ENCODE results near the gene TEX48. TPM values are rescaled to one million over a fixed set of nuclear protein-coding genes. Genes with fewer than 3 reads are reported as not detected.

The TEX48 gene
- total and polyA plus RNA-seq, 10 of the 15 experiments (the other 5 are each of a cell fraction or from before 2014, with no cell fraction given): not detected

DNA sequence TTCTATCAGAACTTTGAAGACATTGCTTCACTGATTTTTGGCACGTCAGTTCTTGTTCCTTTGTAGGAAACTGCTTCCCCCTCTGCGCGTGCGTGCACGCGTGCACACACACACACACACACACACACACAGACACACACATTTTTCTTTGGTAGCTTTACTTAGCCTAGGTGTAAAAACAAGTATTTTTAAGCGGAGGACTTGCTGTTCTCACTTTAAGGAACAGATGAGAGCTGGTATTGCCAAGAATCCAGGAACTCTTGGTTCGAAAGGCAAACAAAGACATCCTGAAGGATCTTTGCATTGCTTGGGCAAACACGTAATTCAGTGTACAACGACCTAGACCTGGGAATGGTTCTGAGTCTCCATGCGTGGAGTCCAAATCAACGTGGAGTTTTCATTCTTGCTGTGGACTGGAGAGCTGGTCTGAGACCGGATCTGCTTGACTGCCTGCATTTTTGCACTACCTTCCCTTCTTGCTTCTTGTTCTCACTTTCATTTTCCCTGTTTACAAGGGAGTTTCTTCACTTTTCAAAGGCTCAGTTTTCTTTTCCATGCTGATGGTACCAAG is 62.7 kb downstream of the TEX48 start (continued):
- TF ChIP-seq, protein P1, sequence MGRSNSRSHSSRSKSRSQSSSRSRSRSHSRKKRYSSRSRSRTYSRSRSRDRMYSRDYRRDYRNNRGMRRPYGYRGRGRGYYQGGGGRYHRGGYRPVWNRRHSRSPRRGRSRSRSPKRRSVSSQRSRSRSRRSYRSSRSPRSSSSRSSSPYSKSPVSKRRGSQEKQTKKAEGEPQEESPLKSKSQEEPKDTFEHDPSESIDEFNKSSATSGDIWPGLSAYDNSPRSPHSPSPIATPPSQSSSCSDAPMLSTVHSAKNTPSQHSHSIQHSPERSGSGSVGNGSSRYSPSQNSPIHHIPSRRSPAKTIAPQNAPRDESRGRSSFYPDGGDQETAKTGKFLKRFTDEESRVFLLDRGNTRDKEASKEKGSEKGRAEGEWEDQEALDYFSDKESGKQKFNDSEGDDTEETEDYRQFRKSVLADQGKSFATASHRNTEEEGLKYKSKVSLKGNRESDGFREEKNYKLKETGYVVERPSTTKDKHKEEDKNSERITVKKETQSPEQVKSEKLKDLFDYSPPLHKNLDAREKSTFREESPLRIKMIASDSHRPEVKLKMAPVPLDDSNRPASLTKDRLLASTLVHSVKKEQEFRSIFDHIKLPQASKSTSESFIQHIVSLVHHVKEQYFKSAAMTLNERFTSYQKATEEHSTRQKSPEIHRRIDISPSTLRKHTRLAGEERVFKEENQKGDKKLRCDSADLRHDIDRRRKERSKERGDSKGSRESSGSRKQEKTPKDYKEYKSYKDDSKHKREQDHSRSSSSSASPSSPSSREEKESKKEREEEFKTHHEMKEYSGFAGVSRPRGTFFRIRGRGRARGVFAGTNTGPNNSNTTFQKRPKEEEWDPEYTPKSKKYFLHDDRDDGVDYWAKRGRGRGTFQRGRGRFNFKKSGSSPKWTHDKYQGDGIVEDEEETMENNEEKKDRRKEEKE (IDR thresholded peaks at IDR 0.05): no peak
- TF ChIP-seq RB1 (IDR thresholded peaks at IDR 0.05; ENCODE audit: borderline replicate concordance): no peak
- TF ChIP-seq, protein P2, sequence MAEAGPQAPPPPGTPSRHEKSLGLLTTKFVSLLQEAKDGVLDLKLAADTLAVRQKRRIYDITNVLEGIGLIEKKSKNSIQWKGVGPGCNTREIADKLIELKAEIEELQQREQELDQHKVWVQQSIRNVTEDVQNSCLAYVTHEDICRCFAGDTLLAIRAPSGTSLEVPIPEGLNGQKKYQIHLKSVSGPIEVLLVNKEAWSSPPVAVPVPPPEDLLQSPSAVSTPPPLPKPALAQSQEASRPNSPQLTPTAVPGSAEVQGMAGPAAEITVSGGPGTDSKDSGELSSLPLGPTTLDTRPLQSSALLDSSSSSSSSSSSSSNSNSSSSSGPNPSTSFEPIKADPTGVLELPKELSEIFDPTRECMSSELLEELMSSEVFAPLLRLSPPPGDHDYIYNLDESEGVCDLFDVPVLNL (IDR thresholded peaks at IDR 0.05; ENCODE audit: low read depth, low read length): no peak
- 0 out of 2 replicates have a peak, but pooled peaks have one; percentile 13 for TF ChIP-seq FOXM1 (IDR thresholded peaks at IDR 0.05; ENCODE audit: low read depth, low read length)
- no peak for TF ChIP-seq SUPT20H (IDR thresholded peaks at IDR 0.05; ENCODE audit: borderline replicate concordance, control insufficient read depth, low read depth, low read length)
- no peak for TF ChIP-seq STAT1 (conservative IDR thresholded peaks at IDR 0.05)
- no peak for TF ChIP-seq HCFC1 (IDR thresholded peaks at IDR 0.05; ENCODE audit: low read length)
- TF ChIP-seq NR2F1 (conservative IDR thresholded peaks at IDR 0.05): no peak
- no peak for TF ChIP-seq CBFB (IDR thresholded peaks at IDR 0.05; ENCODE audit: low read depth)
- TF ChIP-seq, protein P3, sequence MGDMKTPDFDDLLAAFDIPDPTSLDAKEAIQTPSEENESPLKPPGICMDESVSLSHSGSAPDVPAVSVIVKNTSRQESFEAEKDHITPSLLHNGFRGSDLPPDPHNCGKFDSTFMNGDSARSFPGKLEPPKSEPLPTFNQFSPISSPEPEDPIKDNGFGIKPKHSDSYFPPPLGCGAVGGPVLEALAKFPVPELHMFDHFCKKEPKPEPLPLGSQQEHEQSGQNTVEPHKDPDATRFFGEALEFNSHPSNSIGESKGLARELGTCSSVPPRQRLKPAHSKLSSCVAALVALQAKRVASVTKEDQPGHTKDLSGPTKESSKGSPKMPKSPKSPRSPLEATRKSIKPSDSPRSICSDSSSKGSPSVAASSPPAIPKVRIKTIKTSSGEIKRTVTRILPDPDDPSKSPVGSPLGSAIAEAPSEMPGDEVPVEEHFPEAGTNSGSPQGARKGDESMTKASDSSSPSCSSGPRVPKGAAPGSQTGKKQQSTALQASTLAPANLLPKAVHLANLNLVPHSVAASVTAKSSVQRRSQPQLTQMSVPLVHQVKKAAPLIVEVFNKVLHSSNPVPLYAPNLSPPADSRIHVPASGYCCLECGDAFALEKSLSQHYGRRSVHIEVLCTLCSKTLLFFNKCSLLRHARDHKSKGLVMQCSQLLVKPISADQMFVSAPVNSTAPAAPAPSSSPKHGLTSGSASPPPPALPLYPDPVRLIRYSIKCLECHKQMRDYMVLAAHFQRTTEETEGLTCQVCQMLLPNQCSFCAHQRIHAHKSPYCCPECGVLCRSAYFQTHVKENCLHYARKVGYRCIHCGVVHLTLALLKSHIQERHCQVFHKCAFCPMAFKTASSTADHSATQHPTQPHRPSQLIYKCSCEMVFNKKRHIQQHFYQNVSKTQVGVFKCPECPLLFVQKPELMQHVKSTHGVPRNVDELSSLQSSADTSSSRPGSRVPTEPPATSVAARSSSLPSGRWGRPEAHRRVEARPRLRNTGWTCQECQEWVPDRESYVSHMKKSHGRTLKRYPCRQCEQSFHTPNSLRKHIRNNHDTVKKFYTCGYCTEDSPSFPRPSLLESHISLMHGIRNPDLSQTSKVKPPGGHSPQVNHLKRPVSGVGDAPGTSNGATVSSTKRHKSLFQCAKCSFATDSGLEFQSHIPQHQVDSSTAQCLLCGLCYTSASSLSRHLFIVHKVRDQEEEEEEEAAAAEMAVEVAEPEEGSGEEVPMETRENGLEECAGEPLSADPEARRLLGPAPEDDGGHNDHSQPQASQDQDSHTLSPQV (IDR thresholded peaks at IDR 0.05): no peak
- TF ChIP-seq GABPA (IDR thresholded peaks at IDR 0.05; ENCODE audit: low read depth): no peak
- TF ChIP-seq, protein P4, sequence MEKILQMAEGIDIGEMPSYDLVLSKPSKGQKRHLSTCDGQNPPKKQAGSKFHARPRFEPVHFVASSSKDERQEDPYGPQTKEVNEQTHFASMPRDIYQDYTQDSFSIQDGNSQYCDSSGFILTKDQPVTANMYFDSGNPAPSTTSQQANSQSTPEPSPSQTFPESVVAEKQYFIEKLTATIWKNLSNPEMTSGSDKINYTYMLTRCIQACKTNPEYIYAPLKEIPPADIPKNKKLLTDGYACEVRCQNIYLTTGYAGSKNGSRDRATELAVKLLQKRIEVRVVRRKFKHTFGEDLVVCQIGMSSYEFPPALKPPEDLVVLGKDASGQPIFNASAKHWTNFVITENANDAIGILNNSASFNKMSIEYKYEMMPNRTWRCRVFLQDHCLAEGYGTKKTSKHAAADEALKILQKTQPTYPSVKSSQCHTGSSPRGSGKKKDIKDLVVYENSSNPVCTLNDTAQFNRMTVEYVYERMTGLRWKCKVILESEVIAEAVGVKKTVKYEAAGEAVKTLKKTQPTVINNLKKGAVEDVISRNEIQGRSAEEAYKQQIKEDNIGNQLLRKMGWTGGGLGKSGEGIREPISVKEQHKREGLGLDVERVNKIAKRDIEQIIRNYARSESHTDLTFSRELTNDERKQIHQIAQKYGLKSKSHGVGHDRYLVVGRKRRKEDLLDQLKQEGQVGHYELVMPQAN (conservative IDR thresholded peaks at IDR 0.05): no peak
- TF ChIP-seq ZNF274 (IDR thresholded peaks at IDR 0.05; ENCODE audit: insufficient read depth, insufficient read length): no peak
- TF ChIP-seq, protein P5, sequence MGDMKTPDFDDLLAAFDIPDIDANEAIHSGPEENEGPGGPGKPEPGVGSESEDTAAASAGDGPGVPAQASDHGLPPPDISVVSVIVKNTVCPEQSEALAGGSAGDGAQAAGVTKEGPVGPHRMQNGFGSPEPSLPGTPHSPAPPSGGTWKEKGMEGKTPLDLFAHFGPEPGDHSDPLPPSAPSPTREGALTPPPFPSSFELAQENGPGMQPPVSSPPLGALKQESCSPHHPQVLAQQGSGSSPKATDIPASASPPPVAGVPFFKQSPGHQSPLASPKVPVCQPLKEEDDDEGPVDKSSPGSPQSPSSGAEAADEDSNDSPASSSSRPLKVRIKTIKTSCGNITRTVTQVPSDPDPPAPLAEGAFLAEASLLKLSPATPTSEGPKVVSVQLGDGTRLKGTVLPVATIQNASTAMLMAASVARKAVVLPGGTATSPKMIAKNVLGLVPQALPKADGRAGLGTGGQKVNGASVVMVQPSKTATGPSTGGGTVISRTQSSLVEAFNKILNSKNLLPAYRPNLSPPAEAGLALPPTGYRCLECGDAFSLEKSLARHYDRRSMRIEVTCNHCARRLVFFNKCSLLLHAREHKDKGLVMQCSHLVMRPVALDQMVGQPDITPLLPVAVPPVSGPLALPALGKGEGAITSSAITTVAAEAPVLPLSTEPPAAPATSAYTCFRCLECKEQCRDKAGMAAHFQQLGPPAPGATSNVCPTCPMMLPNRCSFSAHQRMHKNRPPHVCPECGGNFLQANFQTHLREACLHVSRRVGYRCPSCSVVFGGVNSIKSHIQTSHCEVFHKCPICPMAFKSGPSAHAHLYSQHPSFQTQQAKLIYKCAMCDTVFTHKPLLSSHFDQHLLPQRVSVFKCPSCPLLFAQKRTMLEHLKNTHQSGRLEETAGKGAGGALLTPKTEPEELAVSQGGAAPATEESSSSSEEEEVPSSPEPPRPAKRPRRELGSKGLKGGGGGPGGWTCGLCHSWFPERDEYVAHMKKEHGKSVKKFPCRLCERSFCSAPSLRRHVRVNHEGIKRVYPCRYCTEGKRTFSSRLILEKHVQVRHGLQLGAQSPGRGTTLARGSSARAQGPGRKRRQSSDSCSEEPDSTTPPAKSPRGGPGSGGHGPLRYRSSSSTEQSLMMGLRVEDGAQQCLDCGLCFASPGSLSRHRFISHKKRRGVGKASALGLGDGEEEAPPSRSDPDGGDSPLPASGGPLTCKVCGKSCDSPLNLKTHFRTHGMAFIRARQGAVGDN (IDR thresholded peaks at IDR 0.05): peak; percentile 68; the same call in 1 of the 2 replicates
